HG03558 (cell line): Measurements from ENCODE around the gene UBASH3A.

Source experiments
- ATAC-seq: cut with Tn5 transposase; IDR thresholded peaks from one replicate; pipeline ENCODE4 v1.9.1; 2021; ENCODE audit warnings: moderate number of reproducible peaks; ENCODE audit not compliant: unreplicated experiment; ENCODE audit errors: extremely low read depth

The UBASH3A gene

GRCh38 chr21:42403611-42404231, at the start of gene UBASH3A:
TSS of gene UBASH3A (plus strand) at chr21:42403902. CDS start at chr21:42403946, 44 bp downstream.
- no peak for ATAC-seq

- no peak for ATAC-seq
Measured at GRCh38 chr21:42356046-42356445, 47.7 kb upstream of the UBASH3A start.

GRCh38 chr21:42356650-42357049, 47.1 kb upstream of the UBASH3A start:
- no peak for ATAC-seq

- no peak for ATAC-seq
Measured at GRCh38 chr21:42357307-42357706, 46.4 kb upstream of the UBASH3A start.

- ATAC-seq, result no peak
Measured at GRCh38 chr21:42358261-42358660, 45.4 kb upstream of the UBASH3A start.

GRCh38 chr21:42358937-42359336, 44.8 kb upstream of the UBASH3A start:
- ATAC-seq, result no peak

GRCh38 chr21:42360317-42360716, 43.4 kb upstream of the UBASH3A start:
- ATAC-seq, result no peak

- ATAC-seq, result no peak
Measured at GRCh38 chr21:42361286-42361685, 42.4 kb upstream of the UBASH3A start.

- ATAC-seq, result no peak
Measured at GRCh38 chr21:42362198-42362597, 41.5 kb upstream of the UBASH3A start.

- no peak for ATAC-seq
Measured at GRCh38 chr21:42362700-42363099, 41.0 kb upstream of the UBASH3A start.

GRCh38 chr21:42363312-42363711, 40.4 kb upstream of the UBASH3A start:
- no peak for ATAC-seq

- no peak for ATAC-seq
Measured at GRCh38 chr21:42364304-42364865, 39.3 kb upstream of the UBASH3A start.

GRCh38 chr21:42365770-42366169, 37.9 kb upstream of the UBASH3A start:
- no peak for ATAC-seq

GRCh38 chr21:42366292-42367010, 37.3 kb upstream of the UBASH3A start, which contains the start of gene TFF1:
TSS of gene TFF1 (minus strand) at chr21:42366535. CDS start at chr21:42366495, 40 bp downstream.
- ATAC-seq, result no peak

- ATAC-seq, result no peak
Measured at GRCh38 chr21:42367367-42368165, 36.1 kb upstream of the UBASH3A start.

- no peak for ATAC-seq
Measured at GRCh38 chr21:42369821-42370220, 33.9 kb upstream of the UBASH3A start.

GRCh38 chr21:42370894-42371654, 32.6 kb upstream of the UBASH3A start:
- no peak for ATAC-seq

GRCh38 chr21:42373196-42373907, 30.4 kb upstream of the UBASH3A start:
- no peak for ATAC-seq

GRCh38 chr21:42373908-42374455, 29.7 kb upstream of the UBASH3A start:
- no peak for ATAC-seq
